ENCODE data around the gene MYH11.

Gene MYH11

GRCh38 chr16:15760129-15760528 is 96.7 kb downstream of the MYH11 start:
- Histone ChIP-seq H3K27ac (no peak overlapping the region), H3K9me3 (ENCODE audit: low read depth, low read length) (no peaks in the 10 kb centered on the region), H3K4me3 (no peak overlapping the region), H3K36me3 (ENCODE audit: insufficient read depth, low read length) (no peaks in the 10 kb centered on the region), H3K9ac (ENCODE audit: insufficient read length) (no peak overlapping the region)
- TF ChIP-seq FOXP2 (optimal IDR thresholded peaks at IDR 0.05; ENCODE audit: control extremely low read depth, extremely low read length, insufficient read depth) = no peak
- TF ChIP-seq POLR2AphosphoS5 (IDR thresholded peaks at IDR 0.05; ENCODE audit: borderline replicate concordance, low read depth, low read length) = no peak
- TF ChIP-seq EZH2 (IDR thresholded peaks at IDR 0.05) = no peak
- no peak for DNase-seq (ENCODE audit: low read depth, low spot score)

DNA sequence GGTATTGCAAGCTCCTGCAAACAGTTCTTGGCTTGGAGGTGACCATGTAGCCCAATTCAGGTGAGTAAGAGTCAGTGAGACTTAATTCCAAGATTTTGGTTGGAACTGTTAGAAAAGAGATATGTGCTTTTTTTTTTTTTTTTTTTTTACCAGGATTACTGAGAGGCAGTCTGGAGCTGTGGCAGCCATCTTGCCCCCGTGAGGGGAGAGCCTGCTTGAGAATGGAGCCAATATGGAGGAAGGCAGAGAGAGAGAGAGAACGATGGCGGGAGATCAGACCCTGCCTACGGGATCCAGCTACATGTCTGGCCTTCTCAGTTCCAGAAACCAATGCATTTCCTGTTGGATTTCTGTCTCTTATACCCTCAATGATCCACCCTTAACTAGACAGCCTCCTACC is 97.8 kb downstream of the MYH11 start:
- Histone ChIP-seq H3K4me3 (no peak overlapping the region), H3K36me3 (ENCODE audit: insufficient read depth, low read length) (no peaks in the 10 kb centered on the region), H3K27ac (no peak overlapping the region), H3K9ac (ENCODE audit: insufficient read length) (no peak overlapping the region), H3K9me3 (ENCODE audit: low read depth, low read length) (no peaks in the 10 kb centered on the region)
- DNase-seq (ENCODE audit: low read depth, low spot score) = no peak
- TF ChIP-seq POLR2AphosphoS5 (IDR thresholded peaks at IDR 0.05; ENCODE audit: borderline replicate concordance, low read depth, low read length) = no peak

GRCh38 chr16:15757630-15758251 is 99.1 kb downstream of the MYH11 start:
- Histone ChIP-seq H3K27ac (no peak overlapping the region), H3K9ac (ENCODE audit: insufficient read length) (no peak overlapping the region), H3K4me3 (no peak overlapping the region), H3K36me3 (ENCODE audit: insufficient read depth, low read length) (no peaks in the 10 kb centered on the region), H3K9me3 (ENCODE audit: low read depth, low read length) (no peaks in the 10 kb centered on the region)
- TF ChIP-seq POLR2AphosphoS5 (IDR thresholded peaks at IDR 0.05; ENCODE audit: borderline replicate concordance, low read depth, low read length) = no peak
- no peak for TF ChIP-seq FOXP2 (optimal IDR thresholded peaks at IDR 0.05; ENCODE audit: control extremely low read depth, extremely low read length, insufficient read depth)
- TF ChIP-seq EZH2 (IDR thresholded peaks at IDR 0.05) = no peak
- DNase-seq (ENCODE audit: low read depth, low spot score) = no peak

DNA sequence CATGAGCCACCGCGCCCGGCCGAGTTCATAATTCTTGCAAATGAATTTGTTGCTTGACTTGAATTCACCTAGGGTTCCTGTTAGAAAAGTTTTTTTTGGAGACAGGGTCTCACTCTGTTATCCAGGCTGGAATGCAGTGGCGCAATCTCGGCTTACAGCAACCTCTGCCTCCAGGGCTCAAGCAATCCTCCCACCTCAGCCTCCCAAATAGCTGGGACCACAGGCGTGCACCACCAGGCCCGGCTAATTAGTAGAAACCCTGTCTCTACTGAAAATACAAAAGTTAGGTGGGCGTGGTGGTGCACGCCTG is 99.8 kb downstream of the MYH11 start:
- H3K9me3 ChIP-seq (ENCODE audit: low read depth, low read length) = no peaks in the 10 kb centered on the region

DNA sequence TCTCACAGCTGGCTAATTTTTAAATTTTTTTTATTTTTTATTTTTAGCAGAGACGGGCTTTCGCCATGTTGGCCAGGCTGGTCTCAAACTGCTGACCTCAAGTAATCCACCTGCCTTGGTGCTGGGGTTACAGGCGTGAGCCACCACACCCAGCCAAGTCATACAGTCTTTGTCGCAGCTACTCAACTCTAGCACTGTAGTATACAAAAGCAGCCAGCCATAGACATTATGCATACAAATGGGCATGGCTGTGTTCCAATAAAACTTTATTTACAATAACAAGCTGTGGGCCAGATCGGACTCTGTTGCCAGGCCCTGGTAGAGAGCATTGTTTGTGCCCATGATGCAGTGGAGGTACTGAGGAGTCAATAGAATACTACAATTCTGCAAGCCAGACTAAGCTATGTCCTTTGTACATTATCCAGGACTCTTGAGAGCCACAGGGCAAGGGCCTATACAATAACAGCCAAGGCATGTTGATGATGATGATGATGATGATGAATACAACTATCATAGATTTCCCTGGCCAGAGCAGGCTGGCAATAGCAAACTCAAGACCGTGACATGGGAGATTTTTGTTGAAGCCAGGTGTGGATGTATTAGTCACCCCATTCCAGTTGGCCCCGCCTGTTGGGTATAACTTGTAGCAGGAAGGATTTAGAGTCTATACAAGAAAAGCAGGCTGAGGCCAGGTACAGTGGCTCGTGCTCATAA is 101.8 kb downstream of the MYH11 start:
- Histone ChIP-seq H3K36me3 (ENCODE audit: insufficient read depth, low read length) (no peaks in the 10 kb centered on the region), H3K27ac (no peak overlapping the region), H3K9me3 (ENCODE audit: low read depth, low read length) (no peaks in the 10 kb centered on the region), H3K9ac (ENCODE audit: insufficient read length) (no peak overlapping the region), H3K4me3 (no peak overlapping the region)
- DNase-seq (ENCODE audit: low read depth, low spot score) = no peak
- TF ChIP-seq POLR2AphosphoS5 (IDR thresholded peaks at IDR 0.05; ENCODE audit: borderline replicate concordance, low read depth, low read length) = no peak
- no peak for TF ChIP-seq EZH2 (IDR thresholded peaks at IDR 0.05)
- TF ChIP-seq FOXP2 (optimal IDR thresholded peaks at IDR 0.05; ENCODE audit: control extremely low read depth, extremely low read length, insufficient read depth) = no peak

More for the DNA sequence above, 99.8 kb downstream of the MYH11 start:
- H3K36me3 ChIP-seq (ENCODE audit: insufficient read depth, low read length) = no peaks in the 10 kb centered on the region
- no peak overlapping the region for H3K9ac ChIP-seq (ENCODE audit: insufficient read length)
- TF ChIP-seq FOXP2 (optimal IDR thresholded peaks at IDR 0.05; ENCODE audit: control extremely low read depth, extremely low read length, insufficient read depth) = no peak
- TF ChIP-seq EZH2 (IDR thresholded peaks at IDR 0.05) = no peak
- TF ChIP-seq POLR2AphosphoS5 (IDR thresholded peaks at IDR 0.05; ENCODE audit: borderline replicate concordance, low read depth, low read length) = no peak
- no peak overlapping the region for H3K27ac ChIP-seq
- no peak for DNase-seq (ENCODE audit: low read depth, low spot score)
- no peak overlapping the region for H3K4me3 ChIP-seq

DNA sequence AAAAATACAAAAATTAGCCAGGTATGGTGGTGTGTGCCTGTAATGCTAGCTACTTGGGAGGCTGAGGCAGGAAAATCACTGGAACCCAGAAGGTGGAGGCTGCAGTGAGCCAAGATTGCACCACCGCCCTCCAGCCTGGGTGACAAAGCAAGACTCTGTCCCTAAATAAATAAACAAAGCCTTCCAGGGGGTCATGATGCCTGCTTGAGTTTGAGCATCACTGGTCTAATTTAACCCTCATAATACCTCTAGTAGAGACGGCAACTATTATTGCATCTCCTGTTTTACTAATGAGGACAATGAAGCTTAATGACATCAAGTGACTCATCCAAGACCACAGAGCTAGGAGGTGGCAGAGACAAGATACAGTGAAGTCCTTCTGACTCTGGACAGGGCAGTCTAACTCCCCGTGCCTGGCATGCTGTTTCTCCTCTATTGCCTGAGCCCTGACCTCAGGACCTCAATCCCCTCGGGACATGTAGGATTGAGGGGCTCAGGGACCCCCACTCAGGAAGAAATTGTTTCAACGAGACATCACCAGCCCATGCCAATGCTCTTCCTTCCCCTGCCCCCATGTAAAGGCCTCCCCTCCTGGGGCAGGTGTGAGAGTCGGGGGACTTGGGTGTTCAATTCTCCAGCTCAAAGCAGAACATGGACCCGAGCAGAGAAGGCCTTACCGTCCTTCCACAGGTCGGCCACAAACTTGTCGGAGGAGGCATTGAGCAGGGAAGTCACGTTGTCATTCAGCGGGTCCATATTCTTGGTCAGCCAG is 103.9 kb downstream of the MYH11 start:
- TF ChIP-seq FOXP2 (optimal IDR thresholded peaks at IDR 0.05; ENCODE audit: control extremely low read depth, extremely low read length, insufficient read depth) (no peak), POLR2AphosphoS5 (IDR thresholded peaks at IDR 0.05; ENCODE audit: borderline replicate concordance, low read depth, low read length) (no peak), EZH2 (IDR thresholded peaks at IDR 0.05) (no peak)
- H3K4me3 ChIP-seq = no peak overlapping the region
- H3K9ac ChIP-seq (ENCODE audit: insufficient read length) = no peak overlapping the region
- no peak for DNase-seq (ENCODE audit: low read depth, low spot score)
- no peaks in the 10 kb centered on the region for H3K36me3 ChIP-seq (ENCODE audit: insufficient read depth, low read length)
- no peak overlapping the region for H3K27ac ChIP-seq
- H3K9me3 ChIP-seq (ENCODE audit: low read depth, low read length) = no peaks in the 10 kb centered on the region

DNA sequence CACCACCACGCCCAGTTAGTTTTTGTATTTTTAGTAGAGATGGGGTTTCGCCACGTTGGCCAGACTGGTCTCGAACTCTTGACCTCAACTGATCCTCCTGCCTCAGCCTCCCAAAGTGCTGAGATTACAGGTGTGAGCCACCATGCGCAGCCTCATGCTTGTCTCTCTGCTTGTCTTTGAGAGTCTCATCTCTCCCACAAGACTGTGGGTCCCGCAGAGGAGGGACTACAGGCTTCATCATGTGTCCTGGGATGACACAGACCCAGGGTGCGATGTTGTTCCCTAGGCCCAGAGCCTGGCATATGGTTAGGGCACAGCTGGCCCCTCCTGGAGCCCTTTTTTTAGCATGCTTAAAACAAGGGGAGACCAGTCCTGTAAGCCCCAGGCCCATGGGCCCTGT is 104.9 kb downstream of the MYH11 start:
- H3K9me3 ChIP-seq (ENCODE audit: low read depth, low read length) = no peaks in the 10 kb centered on the region
- TF ChIP-seq FOXP2 (optimal IDR thresholded peaks at IDR 0.05; ENCODE audit: control extremely low read depth, extremely low read length, insufficient read depth) (no peak), EZH2 (IDR thresholded peaks at IDR 0.05) (no peak), POLR2AphosphoS5 (IDR thresholded peaks at IDR 0.05; ENCODE audit: borderline replicate concordance, low read depth, low read length) (no peak)
- no peak for DNase-seq (ENCODE audit: low read depth, low spot score)
- H3K27ac ChIP-seq = no peak overlapping the region
- no peak overlapping the region for H3K4me3 ChIP-seq
- H3K36me3 ChIP-seq (ENCODE audit: insufficient read depth, low read length) = no peaks in the 10 kb centered on the region
- no peak overlapping the region for H3K9ac ChIP-seq (ENCODE audit: insufficient read length)

GRCh38 chr16:15749985-15750384 is 106.8 kb downstream of the MYH11 start:
- TF ChIP-seq FOXP2 (optimal IDR thresholded peaks at IDR 0.05; ENCODE audit: control extremely low read depth, extremely low read length, insufficient read depth) = no peak
- no peak for TF ChIP-seq POLR2AphosphoS5 (IDR thresholded peaks at IDR 0.05; ENCODE audit: borderline replicate concordance, low read depth, low read length)
- TF ChIP-seq EZH2 (IDR thresholded peaks at IDR 0.05) = no peak

More at GRCh38 chr16:15749985-15750384, 106.8 kb downstream of the MYH11 start:
- no peak overlapping the region for H3K9ac ChIP-seq (ENCODE audit: insufficient read length)
- H3K4me3 ChIP-seq = no peak overlapping the region
- H3K36me3 ChIP-seq (ENCODE audit: insufficient read depth, low read length) = no peaks in the 10 kb centered on the region
- DNase-seq (ENCODE audit: low read depth, low spot score) = no peak
- no peaks in the 10 kb centered on the region for H3K9me3 ChIP-seq (ENCODE audit: low read depth, low read length)
- H3K27ac ChIP-seq = no peak overlapping the region
